Upper lobe of left lung (tissue), 4 donors: ENCODE results near the gene NINJ2.

ENCODE experiments used
- POLR2A ChIP-seq, 4 donors: fragments of 450-650 bp; IDR thresholded peaks; one replicate each; pipeline ENCODE4 v1.5.1; 2016 to 2017; ENCODE audit warnings: antibody characterized with exemption in 4 of 4, mild to moderate bottlenecking in 2 of 4
- POLR2AphosphoS5 ChIP-seq, 2 donors: sonication (generic); formaldehyde crosslinking; IDR thresholded peaks; one replicate each; pipeline ENCODE4 v1.5.1; 2017; ENCODE audit warnings: antibody characterized with exemption in 2 of 2
- TF ChIP-seq, protein P1 (sequence below), 6 experiments: fragments of 450-650 bp in 4 of 6; fragments of 200-600 bp in 2 of 6; sonication (generic) in 2 of 6; IDR thresholded peaks; one replicate each; pipeline ENCODE4 v1.5.1; 2016 to 2019; ENCODE audit warnings: antibody characterized with exemption in 6 of 6

DNA sequence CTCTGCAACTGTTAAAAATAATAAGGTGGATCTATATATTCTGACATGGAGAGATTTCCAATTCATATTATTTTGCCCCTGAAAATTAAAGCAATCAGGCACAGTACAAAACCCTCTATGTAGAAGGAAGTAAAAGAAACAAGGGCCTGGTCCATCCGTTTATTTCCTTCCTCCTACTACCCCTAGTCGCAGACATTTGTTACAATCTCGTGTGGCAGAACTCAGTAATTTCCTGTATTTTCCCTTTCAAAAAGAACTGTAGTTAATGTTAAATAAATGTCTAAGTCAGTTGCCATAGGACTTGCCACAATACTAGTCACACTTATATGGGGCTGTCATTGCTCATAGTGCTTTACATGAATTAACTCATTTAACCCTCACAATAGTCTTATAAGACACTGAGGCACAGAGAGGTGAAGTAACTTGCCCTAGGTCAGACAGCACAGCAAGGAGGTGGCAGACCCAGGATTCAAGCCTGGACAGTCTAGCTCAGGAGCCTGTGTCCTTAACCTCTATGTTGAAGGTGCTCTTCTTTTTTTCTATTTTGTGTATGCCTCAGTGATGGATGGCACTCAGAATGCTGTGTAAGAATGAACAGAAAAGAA is 24.2 kb downstream of the NINJ2 start:
- TF ChIP-seq POLR2A (IDR thresholded peaks at IDR 0.05) = no peak
- TF ChIP-seq, protein P1, sequence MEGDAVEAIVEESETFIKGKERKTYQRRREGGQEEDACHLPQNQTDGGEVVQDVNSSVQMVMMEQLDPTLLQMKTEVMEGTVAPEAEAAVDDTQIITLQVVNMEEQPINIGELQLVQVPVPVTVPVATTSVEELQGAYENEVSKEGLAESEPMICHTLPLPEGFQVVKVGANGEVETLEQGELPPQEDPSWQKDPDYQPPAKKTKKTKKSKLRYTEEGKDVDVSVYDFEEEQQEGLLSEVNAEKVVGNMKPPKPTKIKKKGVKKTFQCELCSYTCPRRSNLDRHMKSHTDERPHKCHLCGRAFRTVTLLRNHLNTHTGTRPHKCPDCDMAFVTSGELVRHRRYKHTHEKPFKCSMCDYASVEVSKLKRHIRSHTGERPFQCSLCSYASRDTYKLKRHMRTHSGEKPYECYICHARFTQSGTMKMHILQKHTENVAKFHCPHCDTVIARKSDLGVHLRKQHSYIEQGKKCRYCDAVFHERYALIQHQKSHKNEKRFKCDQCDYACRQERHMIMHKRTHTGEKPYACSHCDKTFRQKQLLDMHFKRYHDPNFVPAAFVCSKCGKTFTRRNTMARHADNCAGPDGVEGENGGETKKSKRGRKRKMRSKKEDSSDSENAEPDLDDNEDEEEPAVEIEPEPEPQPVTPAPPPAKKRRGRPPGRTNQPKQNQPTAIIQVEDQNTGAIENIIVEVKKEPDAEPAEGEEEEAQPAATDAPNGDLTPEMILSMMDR (IDR thresholded peaks at IDR 0.05) = no peak
- no peak for TF ChIP-seq POLR2AphosphoS5 (IDR thresholded peaks at IDR 0.05)
